ENCODE data around the gene RARA.
A peak's percentile ranks its signal among the peaks of the same experiment; 100 is the strongest.

The RARA gene

DNA sequence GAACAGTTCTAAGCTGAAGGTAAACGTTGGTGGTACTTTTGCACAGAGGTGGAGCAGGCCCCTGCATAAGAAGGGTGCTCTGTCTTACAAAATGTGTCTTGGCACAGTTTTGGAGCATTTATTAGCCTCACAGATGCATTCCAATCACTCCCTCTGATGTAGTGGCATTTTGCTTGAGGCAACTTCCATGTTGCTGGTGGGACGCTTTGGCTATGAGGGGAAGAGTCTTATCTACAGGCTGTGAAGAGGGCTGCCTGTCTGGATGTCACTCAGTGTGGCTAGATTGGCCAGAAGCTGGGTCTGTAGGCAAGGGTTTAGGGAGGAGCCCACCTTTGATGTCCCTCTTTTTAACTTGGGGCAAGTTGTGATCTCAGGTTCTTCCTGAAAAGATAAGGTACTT lies 2.6 kb upstream of the RARA start:
- no peaks in the 10 kb centered on the region for H3K36me3 ChIP-seq (ENCODE audit: control insufficient read depth in 5 of 5, insufficient read depth in 5 of 5, low read length in 5 of 5)

GRCh38 chr17:40307001-40307730 lies 1.8 kb upstream of the RARA start:
- Histone ChIP-seq H3K27ac (ENCODE audit: low read depth, low read length) (peak overlapping the region; percentile 93), H3K27me3 (ENCODE audit: control insufficient read depth in 5 of 5, insufficient read depth in 4 of 5, low read length in 5 of 5) (no peaks in the 10 kb centered on the region), H3K4me1 (ENCODE audit: control insufficient read depth in 5 of 5, insufficient read depth in 5 of 5, low read length in 5 of 5) (peaks cover 48 to 79% (median 77%) of the 10 kb centered on the region in 5 donors), H3K9me3 (ENCODE audit: control insufficient read depth in 5 of 5, low read length in 5 of 5) (no peaks in the 10 kb centered on the region), H3K9ac (ENCODE audit: low read length in 5 of 5) (peak overlapping the region in 3 of 5 donors; percentile 13 to 62 (median 33)), H3K36me3 (ENCODE audit: control insufficient read depth in 5 of 5, insufficient read depth in 5 of 5, low read length in 5 of 5) (no peaks in the 10 kb centered on the region), H3K4me3 (ENCODE audit: low read depth in 1 of 5, low read length in 5 of 5) (peak overlapping the region in 1 of 5 donors; percentile 6)

More for the DNA sequence above, 2.6 kb upstream of the RARA start:
- no peaks in the 10 kb centered on the region for H3K27me3 ChIP-seq (ENCODE audit: control insufficient read depth in 5 of 5, insufficient read depth in 4 of 5, low read length in 5 of 5)
- peak overlapping the region in 1 of 5 donors; percentile 26 for H3K9ac ChIP-seq (ENCODE audit: low read length in 5 of 5)
- H3K27ac ChIP-seq (ENCODE audit: low read depth, low read length): peak overlapping the region; percentile 93
- peaks cover 41 to 72% (median 69%) of the 10 kb centered on the region in 5 donors for H3K4me1 ChIP-seq (ENCODE audit: control insufficient read depth in 5 of 5, insufficient read depth in 5 of 5, low read length in 5 of 5)
- H3K9me3 ChIP-seq (ENCODE audit: control insufficient read depth in 5 of 5, low read length in 5 of 5): no peaks in the 10 kb centered on the region
- H3K4me3 ChIP-seq (ENCODE audit: low read depth in 1 of 5, low read length in 5 of 5): no peak overlapping the region

DNA sequence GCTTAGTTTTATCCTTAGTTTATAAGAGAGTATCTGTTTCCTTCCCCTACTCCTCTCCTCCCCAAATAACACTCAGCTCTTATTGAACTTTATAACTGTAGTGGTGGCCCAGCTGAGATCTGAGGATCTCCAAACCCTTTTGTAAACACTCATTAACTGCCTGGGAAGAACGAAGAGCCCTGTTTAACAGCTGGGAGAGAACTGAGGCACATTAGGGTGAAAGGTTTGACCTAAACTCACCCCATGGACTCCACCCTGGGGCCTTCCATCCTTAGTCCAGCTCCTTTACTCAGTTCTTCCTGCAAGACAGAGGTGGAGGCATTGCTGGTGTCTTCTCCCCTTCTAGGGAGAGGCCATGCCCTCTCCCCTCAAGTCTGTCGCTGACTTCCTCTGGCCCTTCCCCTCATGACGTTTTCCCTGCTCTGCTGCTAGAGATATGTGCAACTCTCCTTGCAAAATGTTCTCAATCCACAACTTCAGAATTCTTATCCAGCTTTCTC lies 1.2 kb upstream of the RARA start:
- Histone ChIP-seq H3K36me3 (ENCODE audit: control insufficient read depth in 5 of 5, insufficient read depth in 5 of 5, low read length in 5 of 5) (no peaks in the 10 kb centered on the region), H3K4me1 (ENCODE audit: control insufficient read depth in 5 of 5, insufficient read depth in 5 of 5, low read length in 5 of 5) (peaks cover 52 to 86% (median 83%) of the 10 kb centered on the region in 5 donors), H3K9ac (ENCODE audit: low read length in 5 of 5) (peak overlapping the region in 3 of 5 donors; percentile 33 to 62 (median 53)), H3K4me3 (ENCODE audit: low read depth in 1 of 5, low read length in 5 of 5) (peak overlapping the region in 2 of 5 donors; percentile 6 to 46), H3K27ac (ENCODE audit: low read depth, low read length) (peak overlapping the region; percentile 93), H3K9me3 (ENCODE audit: control insufficient read depth in 5 of 5, low read length in 5 of 5) (no peaks in the 10 kb centered on the region), H3K27me3 (ENCODE audit: control insufficient read depth in 5 of 5, insufficient read depth in 4 of 5, low read length in 5 of 5) (no peaks in the 10 kb centered on the region)

DNA sequence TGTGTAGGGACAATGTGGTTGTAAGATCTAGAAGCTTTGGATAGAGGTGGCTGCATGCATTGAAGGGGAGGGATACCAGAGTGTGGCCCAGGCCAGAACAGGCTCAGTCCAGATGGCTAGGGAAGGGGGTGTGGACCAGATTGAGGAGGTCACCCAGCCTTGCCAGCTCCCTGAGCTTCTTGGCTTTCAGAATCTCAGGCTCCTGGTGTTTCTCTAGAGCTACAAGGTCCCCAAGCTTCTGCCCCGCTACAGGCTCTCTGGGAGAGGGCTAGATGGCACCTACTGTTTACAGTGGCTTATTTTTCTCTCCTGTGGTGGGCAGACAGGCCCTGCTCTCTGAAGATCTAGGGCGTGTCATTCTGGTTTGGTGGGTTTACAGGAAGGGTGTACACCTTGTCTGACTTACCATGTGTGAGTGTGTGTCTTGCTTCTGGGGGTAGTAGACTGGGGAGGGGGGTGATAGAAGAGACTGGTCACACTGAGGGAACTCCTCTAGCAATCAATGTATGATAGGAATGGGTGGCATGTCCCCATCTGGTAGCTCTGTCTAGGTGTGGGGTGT lies 1.1 kb downstream of the RARA start:
- Histone ChIP-seq H3K36me3 (ENCODE audit: control insufficient read depth in 5 of 5, insufficient read depth in 5 of 5, low read length in 5 of 5) (no peaks in the 10 kb centered on the region), H3K27me3 (ENCODE audit: control insufficient read depth in 5 of 5, insufficient read depth in 4 of 5, low read length in 5 of 5) (no peaks in the 10 kb centered on the region), H3K27ac (ENCODE audit: low read depth, low read length) (peak overlapping the region; percentile 88), H3K9ac (ENCODE audit: low read length in 5 of 5) (peak overlapping the region in 3 of 5 donors; percentile 20 to 72 (median 54)), H3K4me1 (ENCODE audit: control insufficient read depth in 5 of 5, insufficient read depth in 5 of 5, low read length in 5 of 5) (peaks cover 48 to 86% (median 83%) of the 10 kb centered on the region in 5 donors), H3K4me3 (ENCODE audit: low read depth in 1 of 5, low read length in 5 of 5) (peak overlapping the region in 4 of 5 donors; percentile 63 to 78 (median 66)), H3K9me3 (ENCODE audit: control insufficient read depth in 5 of 5, low read length in 5 of 5) (no peaks in the 10 kb centered on the region)

GRCh38 chr17:40310882-40311391 lies 2.0 kb downstream of the RARA start:
- Histone ChIP-seq H3K9ac (ENCODE audit: low read length in 5 of 5) (peak overlapping the region; percentile 23 to 72 (median 56)), H3K4me3 (ENCODE audit: low read depth in 1 of 5, low read length in 5 of 5) (peak overlapping the region in 1 of 5 donors; percentile 9), H3K4me1 (ENCODE audit: control insufficient read depth in 5 of 5, insufficient read depth in 5 of 5, low read length in 5 of 5) (peaks cover 49 to 95% (median 91%) of the 10 kb centered on the region in 5 donors), H3K27ac (ENCODE audit: low read depth, low read length) (peak overlapping the region; percentile 88), H3K27me3 (ENCODE audit: control insufficient read depth in 5 of 5, insufficient read depth in 4 of 5, low read length in 5 of 5) (no peaks in the 10 kb centered on the region), H3K9me3 (ENCODE audit: control insufficient read depth in 5 of 5, low read length in 5 of 5) (no peaks in the 10 kb centered on the region), H3K36me3 (ENCODE audit: control insufficient read depth in 5 of 5, insufficient read depth in 5 of 5, low read length in 5 of 5) (no peaks in the 10 kb centered on the region)

- peaks cover 51 to 96% (median 93%) of the 10 kb centered on the region in 5 donors for H3K4me1 ChIP-seq (ENCODE audit: control insufficient read depth in 5 of 5, insufficient read depth in 5 of 5, low read length in 5 of 5)
- no peaks in the 10 kb centered on the region for H3K27me3 ChIP-seq (ENCODE audit: control insufficient read depth in 5 of 5, insufficient read depth in 4 of 5, low read length in 5 of 5)
- no peaks in the 10 kb centered on the region for H3K9me3 ChIP-seq (ENCODE audit: control insufficient read depth in 5 of 5, low read length in 5 of 5)
- H3K27ac ChIP-seq (ENCODE audit: low read depth, low read length): peak overlapping the region; percentile 88
- H3K36me3 ChIP-seq (ENCODE audit: control insufficient read depth in 5 of 5, insufficient read depth in 5 of 5, low read length in 5 of 5): no peaks in the 10 kb centered on the region
- peak overlapping the region in 3 of 5 donors; percentile 40 to 72 (median 59) for H3K9ac ChIP-seq (ENCODE audit: low read length in 5 of 5)
- H3K4me3 ChIP-seq (ENCODE audit: low read depth in 1 of 5, low read length in 5 of 5): peak overlapping the region in 1 of 5 donors; percentile 9
Observed at GRCh38 chr17:40311575-40311974, 2.6 kb downstream of the RARA start.

DNA sequence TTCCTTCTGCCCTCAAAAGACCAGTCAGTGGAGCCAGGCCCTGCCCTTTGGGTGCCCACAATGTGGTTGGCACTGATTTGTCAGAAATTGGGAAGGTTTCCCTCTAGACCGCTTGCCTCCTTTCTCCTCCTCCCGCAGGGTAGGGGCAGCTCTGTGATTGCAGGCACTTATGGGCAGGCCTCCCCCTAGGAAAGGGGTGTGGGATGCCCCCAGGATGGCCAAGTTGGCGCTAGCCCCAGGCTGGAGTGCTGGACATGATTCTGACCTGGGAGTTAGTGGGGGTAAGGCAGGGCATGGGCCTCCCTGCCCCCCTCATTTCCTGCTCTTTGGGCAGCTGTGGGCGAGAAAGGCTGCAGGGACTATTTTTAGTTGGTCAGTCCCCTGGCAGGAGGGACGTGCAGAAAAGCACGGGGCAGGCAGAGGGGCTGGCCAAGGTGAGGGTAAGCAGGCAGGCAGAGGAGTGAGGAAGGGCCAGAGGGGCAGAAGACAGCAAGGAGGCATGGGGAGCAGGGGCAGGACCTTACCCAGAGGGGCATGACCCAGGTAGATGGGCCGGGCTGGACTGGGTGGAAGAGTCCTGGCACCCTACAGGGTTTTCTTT lies 3.3 kb downstream of the RARA start:
- no peaks in the 10 kb centered on the region for H3K27me3 ChIP-seq (ENCODE audit: control insufficient read depth in 5 of 5, insufficient read depth in 4 of 5, low read length in 5 of 5)
- peak overlapping the region; percentile 88 for H3K27ac ChIP-seq (ENCODE audit: low read depth, low read length)
- peak overlapping the region in 3 of 5 donors; percentile 4 to 14 (median 9) for H3K4me3 ChIP-seq (ENCODE audit: low read depth in 1 of 5, low read length in 5 of 5)
- H3K4me1 ChIP-seq (ENCODE audit: control insufficient read depth in 5 of 5, insufficient read depth in 5 of 5, low read length in 5 of 5): peaks cover 51 to 96% (median 93%) of the 10 kb centered on the region in 5 donors
- H3K36me3 ChIP-seq (ENCODE audit: control insufficient read depth in 5 of 5, insufficient read depth in 5 of 5, low read length in 5 of 5): no peaks in the 10 kb centered on the region
- no peaks in the 10 kb centered on the region for H3K9me3 ChIP-seq (ENCODE audit: control insufficient read depth in 5 of 5, low read length in 5 of 5)
- peak overlapping the region in 4 of 5 donors; percentile 19 to 72 (median 47) for H3K9ac ChIP-seq (ENCODE audit: low read length in 5 of 5)

DNA sequence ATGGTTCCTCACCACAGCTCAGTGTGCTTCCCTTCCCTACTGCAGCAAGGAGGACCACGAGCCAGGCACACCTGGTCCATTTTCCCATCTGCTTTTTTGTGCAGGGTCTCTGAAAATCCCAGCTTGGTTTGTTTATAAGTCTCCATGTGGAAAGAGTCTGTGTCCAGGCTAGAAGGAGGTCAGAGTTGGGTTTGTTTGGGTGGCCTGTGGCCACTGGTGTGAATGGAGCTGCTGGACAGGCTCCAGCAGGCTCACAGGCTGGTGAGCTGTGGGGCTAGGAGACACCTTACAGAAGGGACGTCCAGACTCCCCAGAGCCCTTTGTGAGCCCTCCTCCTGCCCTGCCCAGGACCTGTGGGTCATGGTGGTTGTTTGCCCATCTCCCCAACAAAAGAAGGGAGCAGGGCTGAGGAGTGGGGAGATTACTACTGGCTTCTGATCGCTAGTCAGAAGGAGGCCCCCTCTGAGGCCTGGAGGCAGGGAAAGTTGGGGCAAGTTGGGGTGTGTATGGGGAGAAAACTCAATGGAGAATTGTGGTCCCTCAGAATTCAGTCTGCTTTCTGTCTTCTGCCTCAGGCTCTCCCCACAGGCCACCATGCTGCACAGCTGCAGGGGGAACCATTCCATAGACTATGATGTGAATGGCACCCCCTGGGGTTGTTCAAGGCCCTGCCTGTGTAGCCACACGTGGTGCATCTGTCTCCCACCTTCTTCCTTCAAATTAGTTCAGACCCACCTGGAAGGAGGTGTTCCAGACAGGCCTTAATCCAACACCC lies 4.1 kb downstream of the RARA start:
- Histone ChIP-seq H3K9me3 (ENCODE audit: control insufficient read depth in 5 of 5, low read length in 5 of 5) (no peaks in the 10 kb centered on the region), H3K27ac (ENCODE audit: low read depth, low read length) (peak overlapping the region; percentile 88), H3K4me3 (ENCODE audit: low read depth in 1 of 5, low read length in 5 of 5) (peak overlapping the region in 2 of 5 donors; percentile 13 to 14), H3K36me3 (ENCODE audit: control insufficient read depth in 5 of 5, insufficient read depth in 5 of 5, low read length in 5 of 5) (no peaks in the 10 kb centered on the region), H3K9ac (ENCODE audit: low read length in 5 of 5) (peak overlapping the region in 2 of 5 donors; percentile 19 to 25), H3K4me1 (ENCODE audit: control insufficient read depth in 5 of 5, insufficient read depth in 5 of 5, low read length in 5 of 5) (peaks cover 53 to 94% (median 91%) of the 10 kb centered on the region in 5 donors), H3K27me3 (ENCODE audit: control insufficient read depth in 5 of 5, insufficient read depth in 4 of 5, low read length in 5 of 5) (peaks cover 0 to 4% (median 0%) of the 10 kb centered on the region in 5 donors)
